Astrocyte of the spinal cord (primary cell): Measurements from ENCODE around the gene CCNA1.

Experiments
- DNase-seq: peaks from one replicate; pipeline ENCODE4 v3.0.0; 2011; ENCODE audit warnings: low read depth, low spot score
- H3K4me3 ChIP-seq: 2 replicates; pipeline ENCODE4 v1.5.1; 2011; ENCODE audit warnings: low read depth, mild to moderate bottlenecking, low read length, moderate library complexity
- in situ Hi-C: cut with HindIII; loops from 2 replicates; pipeline ENCODE4 v1.10.0; 2017; ENCODE audit warnings: low sequenced_read_pairs
- TF ChIP-seq, protein P1 (sequence below): IDR thresholded peaks from 2 replicates; pipeline ENCODE4 v1.5.1; 2012; ENCODE audit warnings: low read depth, mild to moderate bottlenecking, low read length, inconsistent platforms

CCNA1 gene

GRCh38 chr13:36432106-36432544 lies at the start of gene CCNA1:
TSS of gene CCNA1 (plus strand) at chr13:36432495. CDS start at chr13:36433057, 562 bp downstream.
- DNase-seq = no peak
- TF ChIP-seq, protein P1, sequence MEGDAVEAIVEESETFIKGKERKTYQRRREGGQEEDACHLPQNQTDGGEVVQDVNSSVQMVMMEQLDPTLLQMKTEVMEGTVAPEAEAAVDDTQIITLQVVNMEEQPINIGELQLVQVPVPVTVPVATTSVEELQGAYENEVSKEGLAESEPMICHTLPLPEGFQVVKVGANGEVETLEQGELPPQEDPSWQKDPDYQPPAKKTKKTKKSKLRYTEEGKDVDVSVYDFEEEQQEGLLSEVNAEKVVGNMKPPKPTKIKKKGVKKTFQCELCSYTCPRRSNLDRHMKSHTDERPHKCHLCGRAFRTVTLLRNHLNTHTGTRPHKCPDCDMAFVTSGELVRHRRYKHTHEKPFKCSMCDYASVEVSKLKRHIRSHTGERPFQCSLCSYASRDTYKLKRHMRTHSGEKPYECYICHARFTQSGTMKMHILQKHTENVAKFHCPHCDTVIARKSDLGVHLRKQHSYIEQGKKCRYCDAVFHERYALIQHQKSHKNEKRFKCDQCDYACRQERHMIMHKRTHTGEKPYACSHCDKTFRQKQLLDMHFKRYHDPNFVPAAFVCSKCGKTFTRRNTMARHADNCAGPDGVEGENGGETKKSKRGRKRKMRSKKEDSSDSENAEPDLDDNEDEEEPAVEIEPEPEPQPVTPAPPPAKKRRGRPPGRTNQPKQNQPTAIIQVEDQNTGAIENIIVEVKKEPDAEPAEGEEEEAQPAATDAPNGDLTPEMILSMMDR = no peak
- in situ Hi-C loops = no loop called here
- H3K4me3 ChIP-seq = peak within 1 kb of the TSS; percentile 42

DNA sequence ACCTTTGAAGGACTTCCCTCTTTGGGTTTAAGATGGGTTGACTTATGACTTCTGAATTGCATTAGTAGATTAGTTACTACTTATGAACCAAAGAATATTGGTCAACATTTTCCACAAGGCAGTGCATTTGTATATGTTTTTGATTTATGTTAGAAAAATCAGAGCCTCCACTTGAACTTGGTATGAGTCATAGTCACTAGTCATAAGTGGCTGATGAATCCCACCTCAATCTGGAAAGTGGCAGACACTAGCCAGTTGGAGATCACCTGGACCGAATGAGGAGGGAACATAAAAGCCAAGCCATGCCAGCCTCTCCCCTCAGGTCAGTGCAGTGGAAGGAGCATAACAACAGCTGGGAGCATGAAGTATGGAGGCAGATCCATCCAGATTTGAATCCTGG lies 46.8 kb upstream of the CCNA1 start:
- DNase-seq = no peak
- TF ChIP-seq, protein P1 = no peak
- in situ Hi-C loops = no loop called here
- no peak overlapping the region for H3K4me3 ChIP-seq

DNA sequence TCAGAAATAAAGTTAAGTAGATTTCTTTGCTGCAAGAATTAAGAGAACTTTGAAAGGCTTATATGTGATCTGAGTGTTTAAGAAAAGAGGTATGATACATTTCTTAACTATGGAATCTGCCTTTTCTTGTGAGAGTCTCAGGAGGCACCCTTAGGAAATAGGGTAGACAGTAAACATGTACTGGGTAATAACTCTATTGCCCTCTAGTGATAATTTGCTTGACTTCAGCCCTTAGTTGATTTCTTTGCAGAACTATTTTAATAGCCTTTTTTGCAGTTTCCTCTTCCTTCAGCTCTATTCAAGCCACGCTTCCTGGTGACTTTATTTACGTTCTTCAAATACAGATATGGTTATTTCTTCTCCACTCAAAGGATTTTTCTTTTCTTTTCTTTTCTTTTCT lies 37.0 kb upstream of the CCNA1 start:
- DNase-seq = peak; percentile 57
- H3K4me3 ChIP-seq = no peak overlapping the region
- in situ Hi-C loops = no loop called here
- TF ChIP-seq, protein P1 = peak; percentile 49

DNA sequence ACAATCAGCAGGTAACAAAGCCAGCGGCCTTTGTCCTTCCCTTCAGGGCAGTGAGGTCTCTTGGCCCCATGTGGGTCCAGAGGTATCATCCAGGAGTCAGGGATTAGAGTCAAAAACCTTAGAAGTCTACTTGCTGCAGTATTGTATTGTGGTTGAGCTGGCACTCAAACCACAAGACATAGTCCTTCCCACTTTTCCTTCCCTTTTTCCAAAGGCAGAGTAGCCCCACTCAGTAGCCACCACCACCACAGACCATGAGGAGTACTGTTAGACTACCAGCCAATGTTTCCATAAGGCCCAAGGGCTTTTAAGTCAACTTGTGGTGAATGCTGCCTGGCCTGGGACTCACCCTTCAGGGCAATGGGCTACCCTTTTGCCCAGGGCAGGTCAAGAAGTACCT lies 27.1 kb upstream of the CCNA1 start:
- in situ Hi-C loops = no loop called here
- no peak overlapping the region for H3K4me3 ChIP-seq
- TF ChIP-seq, protein P1 = no peak
- DNase-seq = no peak

- DNase-seq = no peak
- H3K4me3 ChIP-seq = no peak overlapping the region
- TF ChIP-seq, protein P1 = no peak
- in situ Hi-C loops = no loop called here
Observed at GRCh38 chr13:36412736-36413135, 19.6 kb upstream of the CCNA1 start.

- no peak for DNase-seq
- in situ Hi-C loops = no loop called here
- TF ChIP-seq, protein P1 = no peak
- H3K4me3 ChIP-seq = no peak overlapping the region
Observed at GRCh38 chr13:36413161-36413560, 19.1 kb upstream of the CCNA1 start.

DNA sequence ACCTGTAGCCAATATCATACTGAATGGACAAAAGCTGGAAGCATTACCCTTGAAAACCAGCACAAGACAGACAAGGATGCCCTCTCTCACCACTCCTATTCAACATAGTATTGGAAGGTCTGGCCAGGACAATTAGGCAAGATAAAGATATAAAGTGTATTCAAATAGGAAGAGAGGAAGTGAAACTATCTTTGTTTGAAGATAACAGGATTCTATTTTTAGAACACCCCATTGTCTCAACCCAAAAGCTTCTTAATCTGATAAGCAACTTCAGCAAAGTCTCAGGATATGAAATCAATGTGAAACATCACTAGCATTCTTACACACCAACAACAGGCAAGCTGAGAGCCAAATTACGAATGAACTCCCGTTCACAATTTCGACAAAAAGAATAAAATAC lies 17.8 kb upstream of the CCNA1 start:
- H3K4me3 ChIP-seq = no peak overlapping the region
- TF ChIP-seq, protein P1 = no peak
- DNase-seq = no peak
- in situ Hi-C loops = no loop called here
